Neural cell (in vitro differentiated cells): ENCODE data around the gene LPGAT1.

ENCODE experiments used
- RAD21 ChIP-seq: fragments of 450-650 bp; conservative IDR thresholded peaks from 2 replicates; pipeline ENCODE4 v1.6.1; 2014; ENCODE audit warnings: antibody characterized with exemption, mild to moderate bottlenecking, moderate library complexity
- TF ChIP-seq, protein P1 (sequence below): fragments of 450-650 bp; IDR thresholded peaks from 2 replicates; pipeline ENCODE4 v1.5.1; 2014; ENCODE audit warnings: antibody characterized with exemption, mild to moderate bottlenecking, moderate library complexity; ENCODE audit not compliant: poor library complexity, severe bottlenecking

DNA sequence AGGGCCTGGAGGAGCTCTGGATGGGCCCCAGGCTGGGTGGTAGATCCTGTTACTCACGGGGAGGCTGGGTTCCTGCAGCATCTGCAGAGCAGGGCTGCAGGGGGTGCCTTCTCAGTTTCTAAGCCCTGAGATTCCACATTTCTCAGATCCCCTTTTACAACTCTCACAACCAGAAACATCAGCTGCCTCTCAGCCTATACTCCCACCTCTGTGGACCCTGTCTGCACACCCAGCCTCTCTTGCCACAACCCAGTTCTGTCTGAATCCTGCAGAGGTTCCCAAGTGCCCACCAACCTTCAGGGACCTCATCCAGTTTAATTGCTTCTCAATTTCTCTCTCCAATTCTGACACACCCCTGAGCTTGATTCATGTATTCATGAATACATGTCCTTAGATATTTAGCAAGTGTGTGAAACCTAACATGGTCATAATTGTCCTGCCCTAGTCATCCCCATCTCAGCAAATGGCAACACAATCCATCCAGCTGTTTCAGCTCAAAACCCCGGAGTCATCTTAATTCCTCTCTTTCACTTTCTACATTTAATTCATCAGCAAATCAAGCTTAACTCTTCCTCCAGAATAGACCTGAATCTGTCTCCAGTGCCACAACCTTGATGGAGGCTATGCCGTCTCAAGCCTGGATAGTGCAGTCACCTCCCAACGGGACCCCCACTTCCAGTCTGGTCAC is 98.1 kb downstream of the LPGAT1 start:
- no peak for TF ChIP-seq RAD21
- TF ChIP-seq, protein P1, sequence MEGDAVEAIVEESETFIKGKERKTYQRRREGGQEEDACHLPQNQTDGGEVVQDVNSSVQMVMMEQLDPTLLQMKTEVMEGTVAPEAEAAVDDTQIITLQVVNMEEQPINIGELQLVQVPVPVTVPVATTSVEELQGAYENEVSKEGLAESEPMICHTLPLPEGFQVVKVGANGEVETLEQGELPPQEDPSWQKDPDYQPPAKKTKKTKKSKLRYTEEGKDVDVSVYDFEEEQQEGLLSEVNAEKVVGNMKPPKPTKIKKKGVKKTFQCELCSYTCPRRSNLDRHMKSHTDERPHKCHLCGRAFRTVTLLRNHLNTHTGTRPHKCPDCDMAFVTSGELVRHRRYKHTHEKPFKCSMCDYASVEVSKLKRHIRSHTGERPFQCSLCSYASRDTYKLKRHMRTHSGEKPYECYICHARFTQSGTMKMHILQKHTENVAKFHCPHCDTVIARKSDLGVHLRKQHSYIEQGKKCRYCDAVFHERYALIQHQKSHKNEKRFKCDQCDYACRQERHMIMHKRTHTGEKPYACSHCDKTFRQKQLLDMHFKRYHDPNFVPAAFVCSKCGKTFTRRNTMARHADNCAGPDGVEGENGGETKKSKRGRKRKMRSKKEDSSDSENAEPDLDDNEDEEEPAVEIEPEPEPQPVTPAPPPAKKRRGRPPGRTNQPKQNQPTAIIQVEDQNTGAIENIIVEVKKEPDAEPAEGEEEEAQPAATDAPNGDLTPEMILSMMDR: no peak
